ENCODE data around the gene PDIK1L. TPM values are rescaled to one million over a fixed set of nuclear protein-coding genes. Genes with fewer than 3 reads are reported as not detected.

Gene PDIK1L
- polyA plus RNA-seq, 1 donor (not counting 4 experiments of a cell fraction or from before 2014, with no cell fraction given) = 2.8 TPM

DNA sequence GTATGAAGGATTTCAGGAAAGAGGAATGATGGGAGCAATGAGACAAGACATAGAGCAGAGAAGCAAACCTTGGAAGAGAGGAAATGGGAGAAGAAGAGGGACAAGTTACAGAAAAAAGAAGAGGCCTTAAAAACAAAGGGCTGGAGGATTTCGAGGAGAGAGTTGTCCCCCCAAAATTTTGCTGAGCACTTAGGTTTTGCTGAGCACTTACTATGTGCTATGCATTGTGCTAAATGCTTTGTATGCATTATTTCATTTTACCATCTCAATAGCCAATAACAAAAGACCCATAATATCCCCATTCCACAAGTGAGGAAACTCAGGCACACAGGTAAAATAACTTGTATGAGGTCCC is 41.7 kb upstream of the PDIK1L start:
- no peaks in the 10 kb centered on the region for H4K20me1 ChIP-seq (ENCODE audit: control insufficient read depth, extremely low read depth, insufficient read depth, low read length)
- H3K4me3 ChIP-seq (ENCODE audit: control insufficient read depth in 2 of 3, extremely low read depth in 1 of 3, insufficient read depth in 2 of 3, low read depth in 1 of 3, low read length in 3 of 3) = no peak overlapping the region
- no peak overlapping the region for H3K4me2 ChIP-seq (ENCODE audit: control insufficient read depth, extremely low read depth, insufficient read depth, low read depth, low read length)
- DNase-seq (ENCODE audit: low read depth, low spot score) (no peak), FAIRE-seq (no peak)
- no peaks in the 10 kb centered on the region for H3K4me1 ChIP-seq (ENCODE audit: control insufficient read depth, extremely low read depth, insufficient read depth, low read length)
- H3K9ac ChIP-seq (ENCODE audit: control insufficient read depth, extremely low read depth, insufficient read depth, low read length) = no peak overlapping the region
- no peaks in the 10 kb centered on the region for H3K36me3 ChIP-seq (ENCODE audit: control insufficient read depth in 2 of 2, extremely low read depth in 1 of 2, insufficient read depth in 2 of 2, low read length in 2 of 2)
- no peaks in the 10 kb centered on the region for H3K9me3 ChIP-seq (ENCODE audit: control insufficient read depth, low read depth, low read length)
- TF ChIP-seq, protein P1, sequence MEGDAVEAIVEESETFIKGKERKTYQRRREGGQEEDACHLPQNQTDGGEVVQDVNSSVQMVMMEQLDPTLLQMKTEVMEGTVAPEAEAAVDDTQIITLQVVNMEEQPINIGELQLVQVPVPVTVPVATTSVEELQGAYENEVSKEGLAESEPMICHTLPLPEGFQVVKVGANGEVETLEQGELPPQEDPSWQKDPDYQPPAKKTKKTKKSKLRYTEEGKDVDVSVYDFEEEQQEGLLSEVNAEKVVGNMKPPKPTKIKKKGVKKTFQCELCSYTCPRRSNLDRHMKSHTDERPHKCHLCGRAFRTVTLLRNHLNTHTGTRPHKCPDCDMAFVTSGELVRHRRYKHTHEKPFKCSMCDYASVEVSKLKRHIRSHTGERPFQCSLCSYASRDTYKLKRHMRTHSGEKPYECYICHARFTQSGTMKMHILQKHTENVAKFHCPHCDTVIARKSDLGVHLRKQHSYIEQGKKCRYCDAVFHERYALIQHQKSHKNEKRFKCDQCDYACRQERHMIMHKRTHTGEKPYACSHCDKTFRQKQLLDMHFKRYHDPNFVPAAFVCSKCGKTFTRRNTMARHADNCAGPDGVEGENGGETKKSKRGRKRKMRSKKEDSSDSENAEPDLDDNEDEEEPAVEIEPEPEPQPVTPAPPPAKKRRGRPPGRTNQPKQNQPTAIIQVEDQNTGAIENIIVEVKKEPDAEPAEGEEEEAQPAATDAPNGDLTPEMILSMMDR (optimal IDR thresholded peaks at IDR 0.05 in 1 of 3, IDR thresholded peaks at IDR 0.05 in 1 of 3, conservative IDR thresholded peaks at IDR 0.05 in 1 of 3; ENCODE audit: extremely low read depth in 1 of 3, insufficient read depth in 2 of 3, low read length in 3 of 3) = no peak
- TF ChIP-seq EZH2 (IDR thresholded peaks at IDR 0.05; ENCODE audit: low read length) = no peak
- no peak overlapping the region for H2AFZ ChIP-seq (ENCODE audit: control insufficient read depth, low read length)
- no peak overlapping the region for H3K27ac ChIP-seq (ENCODE audit: control insufficient read depth, insufficient read depth, low read length)
- dilution Hi-C loops (cut with MboI; ENCODE audit: extremely low pct_ligation_motif_present, low sequenced_read_pairs) = no loop called here
- H3K79me2 ChIP-seq (ENCODE audit: control insufficient read depth, insufficient read depth, low read length) = no peaks in the 10 kb centered on the region
- H3K9me1 ChIP-seq (ENCODE audit: control insufficient read depth, extremely low read depth, insufficient read depth, low read length) = no peaks in the 10 kb centered on the region
- no peaks in the 10 kb centered on the region for H3K27me3 ChIP-seq (ENCODE audit: control insufficient read depth, extremely low read depth, insufficient read depth, low read length)

DNA sequence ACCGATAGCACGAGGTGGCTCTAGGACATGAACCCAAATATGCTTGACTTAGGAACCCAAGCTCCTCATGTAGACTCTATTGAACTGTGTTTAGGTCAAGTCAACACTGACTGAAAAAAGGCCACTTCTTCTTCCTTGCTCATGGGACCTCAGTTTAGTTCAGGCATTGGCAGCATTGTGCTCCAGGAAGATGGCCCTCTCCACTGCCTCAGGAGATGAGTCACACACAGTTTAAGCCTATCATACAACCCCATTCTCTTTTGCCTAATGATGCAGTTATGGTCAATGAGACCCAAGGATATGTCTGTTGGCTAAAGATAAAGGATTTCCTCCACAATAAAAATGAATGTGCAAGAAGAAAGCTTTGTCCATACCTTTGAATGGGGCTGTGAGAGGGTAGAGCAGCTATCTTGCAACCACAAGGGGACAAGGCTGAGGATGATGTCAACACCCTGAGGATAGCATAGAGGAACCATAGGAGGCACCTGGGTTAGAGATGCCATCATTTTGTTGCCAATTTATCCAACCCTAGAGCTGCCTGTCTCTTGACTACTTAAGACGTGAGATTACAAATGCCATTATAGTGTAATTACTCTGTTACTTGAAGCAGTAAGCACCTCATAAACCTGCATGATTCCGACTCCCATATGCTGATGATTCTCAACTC is 41.2 kb upstream of the PDIK1L start:
- FAIRE-seq (no peak), DNase-seq (ENCODE audit: low read depth, low spot score) (no peak)
- Histone ChIP-seq H3K9me1 (ENCODE audit: control insufficient read depth, extremely low read depth, insufficient read depth, low read length) (no peaks in the 10 kb centered on the region), H3K27me3 (ENCODE audit: control insufficient read depth, extremely low read depth, insufficient read depth, low read length) (no peaks in the 10 kb centered on the region), H3K27ac (ENCODE audit: control insufficient read depth, insufficient read depth, low read length) (no peak overlapping the region), H3K4me3 (ENCODE audit: control insufficient read depth in 2 of 3, extremely low read depth in 1 of 3, insufficient read depth in 2 of 3, low read depth in 1 of 3, low read length in 3 of 3) (no peak overlapping the region), H3K9ac (ENCODE audit: control insufficient read depth, extremely low read depth, insufficient read depth, low read length) (no peak overlapping the region), H3K4me2 (ENCODE audit: control insufficient read depth, extremely low read depth, insufficient read depth, low read depth, low read length) (no peak overlapping the region), H2AFZ (ENCODE audit: control insufficient read depth, low read length) (no peak overlapping the region), H4K20me1 (ENCODE audit: control insufficient read depth, extremely low read depth, insufficient read depth, low read length) (no peaks in the 10 kb centered on the region), H3K79me2 (ENCODE audit: control insufficient read depth, insufficient read depth, low read length) (no peaks in the 10 kb centered on the region), H3K36me3 (ENCODE audit: control insufficient read depth in 2 of 2, extremely low read depth in 1 of 2, insufficient read depth in 2 of 2, low read length in 2 of 2) (no peaks in the 10 kb centered on the region), H3K9me3 (ENCODE audit: control insufficient read depth, low read depth, low read length) (no peaks in the 10 kb centered on the region), H3K4me1 (ENCODE audit: control insufficient read depth, extremely low read depth, insufficient read depth, low read length) (no peaks in the 10 kb centered on the region)
- TF ChIP-seq, protein P1 (optimal IDR thresholded peaks at IDR 0.05 in 1 of 3, IDR thresholded peaks at IDR 0.05 in 1 of 3, conservative IDR thresholded peaks at IDR 0.05 in 1 of 3; ENCODE audit: extremely low read depth in 1 of 3, insufficient read depth in 2 of 3, low read length in 3 of 3) = no peak
- no peak for TF ChIP-seq EZH2 (IDR thresholded peaks at IDR 0.05; ENCODE audit: low read length)
- dilution Hi-C loops (cut with MboI; ENCODE audit: extremely low pct_ligation_motif_present, low sequenced_read_pairs) = no loop called here

All from keratinocyte (primary cell).